ENCODE data around the gene UQCC2.

Gene UQCC2

GRCh38 chr6:33756211-33756954 is 44.9 kb upstream of the UQCC2 start:
- peaks cover 46% of the 10 kb centered on the region for H3K4me1 Mint-ChIP-seq
- H3K9me3 Mint-ChIP-seq, result no peaks in the 10 kb centered on the region
- TF ChIP-seq CTCF (IDR thresholded peaks at IDR 0.05; ENCODE audit: unreplicated experiment in 3 of 3), result no peak
- peaks cover 13% of the 10 kb centered on the region for H3K27me3 Mint-ChIP-seq (ENCODE audit: low read depth)
- no peaks in the 10 kb centered on the region for H3K36me3 Mint-ChIP-seq (ENCODE audit: low read depth)
- no peak overlapping the region for H3K4me3 Mint-ChIP-seq
- H3K27ac Mint-ChIP-seq, result peak overlapping the region in 1 of 3 experiments; percentile 36

GRCh38 chr6:33755070-33755869 is 43.8 kb upstream of the UQCC2 start:
- Mint-ChIP-seq H3K4me1 (peaks cover 47% of the 10 kb centered on the region), H3K27me3 (ENCODE audit: low read depth) (peaks cover 22% of the 10 kb centered on the region), H3K4me3 (no peak overlapping the region), H3K36me3 (ENCODE audit: low read depth) (no peaks in the 10 kb centered on the region), H3K9me3 (no peaks in the 10 kb centered on the region), H3K27ac (peak overlapping the region in 2 of 3 experiments; percentile 46 to 55)
- no peak for TF ChIP-seq CTCF (IDR thresholded peaks at IDR 0.05; ENCODE audit: unreplicated experiment in 3 of 3)

GRCh38 chr6:33754222-33754621 is 42.7 kb upstream of the UQCC2 start:
- no peaks in the 10 kb centered on the region for H3K36me3 Mint-ChIP-seq (ENCODE audit: low read depth)
- H3K27ac Mint-ChIP-seq, result peak overlapping the region in 1 of 3 experiments; percentile 48
- H3K9me3 Mint-ChIP-seq, result no peaks in the 10 kb centered on the region
- H3K27me3 Mint-ChIP-seq (ENCODE audit: low read depth), result peaks cover 29% of the 10 kb centered on the region
- no peak overlapping the region for H3K4me3 Mint-ChIP-seq
- TF ChIP-seq CTCF (IDR thresholded peaks at IDR 0.05; ENCODE audit: unreplicated experiment in 3 of 3), result no peak
- peaks cover 54% of the 10 kb centered on the region for H3K4me1 Mint-ChIP-seq

- H3K36me3 Mint-ChIP-seq (ENCODE audit: low read depth), result no peaks in the 10 kb centered on the region
- peaks cover 29% of the 10 kb centered on the region for H3K27me3 Mint-ChIP-seq (ENCODE audit: low read depth)
- H3K4me1 Mint-ChIP-seq, result peaks cover 51% of the 10 kb centered on the region
- H3K27ac Mint-ChIP-seq, result no peak overlapping the region
- TF ChIP-seq CTCF (IDR thresholded peaks at IDR 0.05; ENCODE audit: unreplicated experiment in 3 of 3), result no peak
- H3K4me3 Mint-ChIP-seq, result no peak overlapping the region
- H3K9me3 Mint-ChIP-seq, result no peaks in the 10 kb centered on the region
These were observed 41.1 kb upstream of the UQCC2 start for GRCh38 chr6:33752646-33753015.

- Mint-ChIP-seq H3K36me3 (ENCODE audit: low read depth) (no peaks in the 10 kb centered on the region), H3K9me3 (no peaks in the 10 kb centered on the region), H3K4me1 (peaks cover 52% of the 10 kb centered on the region), H3K4me3 (no peak overlapping the region), H3K27me3 (ENCODE audit: low read depth) (peaks cover 33% of the 10 kb centered on the region), H3K27ac (no peak overlapping the region)
- no peak for TF ChIP-seq CTCF (IDR thresholded peaks at IDR 0.05; ENCODE audit: unreplicated experiment in 3 of 3)
These were observed 40.5 kb upstream of the UQCC2 start for GRCh38 chr6:33751771-33752645.

All from nephron (organoid).